HCT116 (cell line): ENCODE data around the gene APELA.

Experiments used
- POLR2A ChIP-seq: IDR thresholded peaks from 2 replicates; pipeline ENCODE4 v1.7.0; 2011; ENCODE audit warnings: borderline replicate concordance; ENCODE audit not compliant: insufficient read depth, insufficient read length; ENCODE audit errors: extremely low read depth
- SRF ChIP-seq: IDR thresholded peaks from 2 replicates; pipeline ENCODE4 v1.6.1; 2012; ENCODE audit warnings: low read depth
- TCF7L2 ChIP-seq: IDR thresholded peaks from 2 replicates; pipeline ENCODE4 v1.7.0; 2011; ENCODE audit warnings: borderline replicate concordance, inconsistent platforms; ENCODE audit not compliant: insufficient read depth, insufficient read length; ENCODE audit errors: extremely low read depth
- TF ChIP-seq, protein P1 (sequence below), 3 experiments: fragments of 200-600 bp in 1 of 3; sonication (generic) in 1 of 3; IDR thresholded peaks in 2 of 3; conservative IDR thresholded peaks in 1 of 3; 2 replicates each; pipeline ENCODE4 v1.5.1; 2012 to 2017; ENCODE audit warnings: low read depth in 2 of 3, low read length in 2 of 3, antibody characterized with exemption in 1 of 3, borderline replicate concordance in 1 of 3, control low read depth in 1 of 3, mild to moderate bottlenecking in 1 of 3, mixed read lengths in 1 of 3, mixed run types in 1 of 3, moderate library complexity in 1 of 3; ENCODE audit not compliant: insufficient read depth in 1 of 3
- TF ChIP-seq, protein P2 (sequence below): IDR thresholded peaks from 2 replicates; pipeline ENCODE4 v1.6.1; 2012

DNA sequence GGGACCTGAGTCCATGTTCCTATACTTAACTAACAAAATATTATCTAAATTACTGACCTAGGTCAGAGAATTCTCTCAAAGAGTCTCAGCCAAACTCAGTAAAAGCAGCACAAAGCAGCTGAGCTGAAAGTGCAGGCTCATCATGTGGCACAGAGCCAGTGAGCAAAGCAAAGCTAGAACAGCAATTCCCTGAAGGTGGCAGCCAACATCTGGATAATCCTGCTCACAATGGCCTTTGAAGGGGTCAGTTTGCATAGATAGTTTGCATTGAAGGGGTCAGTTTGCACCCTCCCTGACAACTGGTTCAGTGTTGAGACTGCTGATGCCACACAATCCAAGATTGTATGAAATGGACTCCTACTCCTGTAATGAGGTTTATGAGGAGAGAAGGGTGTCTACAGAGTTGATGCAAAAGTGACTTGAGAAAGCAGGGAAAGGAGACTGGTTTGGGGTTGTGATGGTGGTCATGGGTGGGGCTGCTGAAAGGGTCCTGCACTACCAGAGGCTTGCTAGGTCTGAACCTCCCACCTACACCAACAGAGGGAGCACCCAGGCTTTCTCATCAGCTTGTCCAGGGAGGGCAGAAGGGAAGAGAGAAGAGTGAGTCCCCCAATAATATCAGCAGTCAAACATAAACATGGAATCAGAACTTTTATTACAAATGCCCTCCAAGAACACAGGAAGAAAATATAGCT lies 60.7 kb downstream of the APELA start:
- TF ChIP-seq, protein P1, sequence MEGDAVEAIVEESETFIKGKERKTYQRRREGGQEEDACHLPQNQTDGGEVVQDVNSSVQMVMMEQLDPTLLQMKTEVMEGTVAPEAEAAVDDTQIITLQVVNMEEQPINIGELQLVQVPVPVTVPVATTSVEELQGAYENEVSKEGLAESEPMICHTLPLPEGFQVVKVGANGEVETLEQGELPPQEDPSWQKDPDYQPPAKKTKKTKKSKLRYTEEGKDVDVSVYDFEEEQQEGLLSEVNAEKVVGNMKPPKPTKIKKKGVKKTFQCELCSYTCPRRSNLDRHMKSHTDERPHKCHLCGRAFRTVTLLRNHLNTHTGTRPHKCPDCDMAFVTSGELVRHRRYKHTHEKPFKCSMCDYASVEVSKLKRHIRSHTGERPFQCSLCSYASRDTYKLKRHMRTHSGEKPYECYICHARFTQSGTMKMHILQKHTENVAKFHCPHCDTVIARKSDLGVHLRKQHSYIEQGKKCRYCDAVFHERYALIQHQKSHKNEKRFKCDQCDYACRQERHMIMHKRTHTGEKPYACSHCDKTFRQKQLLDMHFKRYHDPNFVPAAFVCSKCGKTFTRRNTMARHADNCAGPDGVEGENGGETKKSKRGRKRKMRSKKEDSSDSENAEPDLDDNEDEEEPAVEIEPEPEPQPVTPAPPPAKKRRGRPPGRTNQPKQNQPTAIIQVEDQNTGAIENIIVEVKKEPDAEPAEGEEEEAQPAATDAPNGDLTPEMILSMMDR (IDR thresholded peaks at IDR 0.05 in 2 of 3, conservative IDR thresholded peaks at IDR 0.05 in 1 of 3; ENCODE audit: borderline replicate concordance in 1 of 3, insufficient read depth in 1 of 3, low read depth in 2 of 3, low read length in 2 of 3): peak in 2 of 3 experiments; percentile 47 to 48; a peak in 4 of 6 replicates
- TF ChIP-seq SRF: no peak
- no peak for TF ChIP-seq TCF7L2
- no peak for TF ChIP-seq POLR2A
- TF ChIP-seq, protein P2, sequence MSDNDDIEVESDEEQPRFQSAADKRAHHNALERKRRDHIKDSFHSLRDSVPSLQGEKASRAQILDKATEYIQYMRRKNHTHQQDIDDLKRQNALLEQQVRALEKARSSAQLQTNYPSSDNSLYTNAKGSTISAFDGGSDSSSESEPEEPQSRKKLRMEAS: no peak
